ENCODE measurements around the gene RAD9A.
A peak's percentile ranks its signal among the peaks of the same experiment; 100 is the strongest.

DNA sequence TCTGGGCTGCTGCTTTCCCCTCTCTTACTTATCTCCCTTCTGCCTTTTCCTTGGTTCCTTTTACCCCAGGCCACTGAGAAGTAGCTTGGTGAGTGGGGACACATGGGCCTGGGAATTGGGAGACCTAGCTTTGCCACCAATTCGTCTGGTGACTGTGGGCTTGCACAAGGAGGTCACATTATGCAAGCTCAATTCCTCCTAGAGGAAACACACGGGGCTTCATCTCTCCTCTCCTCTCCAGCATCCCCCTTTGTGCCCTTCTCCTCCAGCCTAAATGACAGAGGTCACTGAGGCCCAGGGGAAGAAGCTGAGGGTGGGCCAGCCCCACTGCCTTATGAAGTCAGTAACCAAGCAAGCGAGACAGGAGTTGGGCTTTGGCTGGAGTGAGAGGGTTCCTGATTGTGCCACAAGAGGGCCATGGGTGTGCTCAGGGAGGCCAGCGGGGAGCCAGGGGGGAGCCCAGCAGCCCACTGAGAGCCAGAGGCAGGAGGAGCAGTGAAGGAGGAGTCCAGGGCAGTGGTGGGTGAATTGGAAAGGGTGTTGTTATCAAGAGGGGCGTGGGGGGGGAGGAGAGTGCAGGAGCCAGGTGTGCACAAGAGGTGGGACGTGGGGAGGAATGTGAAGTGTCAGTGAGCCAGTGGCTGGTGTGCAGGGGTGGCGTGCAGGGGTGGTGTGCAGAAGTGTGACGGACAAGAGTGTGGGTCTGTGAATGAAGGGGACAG lies 20.4 kb upstream of the RAD9A start:
- TF ChIP-seq, protein P1, sequence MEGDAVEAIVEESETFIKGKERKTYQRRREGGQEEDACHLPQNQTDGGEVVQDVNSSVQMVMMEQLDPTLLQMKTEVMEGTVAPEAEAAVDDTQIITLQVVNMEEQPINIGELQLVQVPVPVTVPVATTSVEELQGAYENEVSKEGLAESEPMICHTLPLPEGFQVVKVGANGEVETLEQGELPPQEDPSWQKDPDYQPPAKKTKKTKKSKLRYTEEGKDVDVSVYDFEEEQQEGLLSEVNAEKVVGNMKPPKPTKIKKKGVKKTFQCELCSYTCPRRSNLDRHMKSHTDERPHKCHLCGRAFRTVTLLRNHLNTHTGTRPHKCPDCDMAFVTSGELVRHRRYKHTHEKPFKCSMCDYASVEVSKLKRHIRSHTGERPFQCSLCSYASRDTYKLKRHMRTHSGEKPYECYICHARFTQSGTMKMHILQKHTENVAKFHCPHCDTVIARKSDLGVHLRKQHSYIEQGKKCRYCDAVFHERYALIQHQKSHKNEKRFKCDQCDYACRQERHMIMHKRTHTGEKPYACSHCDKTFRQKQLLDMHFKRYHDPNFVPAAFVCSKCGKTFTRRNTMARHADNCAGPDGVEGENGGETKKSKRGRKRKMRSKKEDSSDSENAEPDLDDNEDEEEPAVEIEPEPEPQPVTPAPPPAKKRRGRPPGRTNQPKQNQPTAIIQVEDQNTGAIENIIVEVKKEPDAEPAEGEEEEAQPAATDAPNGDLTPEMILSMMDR (IDR thresholded peaks at IDR 0.05), result peak; percentile 24
- TF ChIP-seq ZFX (IDR thresholded peaks at IDR 0.05; ENCODE audit: borderline replicate concordance), result no peak

All from 22Rv1 (cell line).